Trophoblast cell (in vitro differentiated cells and primary cell): Measurements from ENCODE around the gene YTHDF1.

ENCODE experiments used
- DNase-seq, 2 donors: peaks; one replicate each; pipeline ENCODE4 v3.0.0-alpha.2; 2016
- H2AFZ ChIP-seq: 2 replicates; pipeline ENCODE4 v1.6.1; 2013; ENCODE audit warnings: low read length, moderate library complexity, mild to moderate bottlenecking; ENCODE audit not compliant: insufficient read depth, poor library complexity
- H2AK5ac ChIP-seq: 2 replicates; pipeline ENCODE4 v1.6.1; 2013; ENCODE audit warnings: mild to moderate bottlenecking, low read length
- H2BK120ac ChIP-seq: 2 replicates; pipeline ENCODE4 v1.6.1; 2013; ENCODE audit warnings: low read length, mild to moderate bottlenecking, moderate library complexity; ENCODE audit not compliant: insufficient read depth, poor library complexity
- H2BK12ac ChIP-seq: 2 replicates; pipeline ENCODE4 v1.6.1; 2013; ENCODE audit warnings: mild to moderate bottlenecking, low read length, moderate library complexity
- H2BK5ac ChIP-seq: 2 replicates; pipeline ENCODE4 v1.6.1; 2013; ENCODE audit warnings: low read length, low read depth, moderate library complexity, mild to moderate bottlenecking; ENCODE audit not compliant: poor library complexity
- H3K14ac ChIP-seq: 2 replicates; pipeline ENCODE4 v1.6.1; 2013; ENCODE audit warnings: mild to moderate bottlenecking, low read length
- H3K18ac ChIP-seq: 2 replicates; pipeline ENCODE4 v1.6.1; 2013; ENCODE audit warnings: mild to moderate bottlenecking, low read length
- H3K23ac ChIP-seq: 2 replicates; pipeline ENCODE4 v1.6.1; 2013; ENCODE audit warnings: low read length
- H3K27ac ChIP-seq: 2 replicates; pipeline ENCODE4 v1.5.1; 2013; ENCODE audit warnings: low read depth, mild to moderate bottlenecking, inconsistent platforms, low read length, moderate library complexity
- H3K27me3 ChIP-seq: 2 replicates; pipeline ENCODE4 v1.6.1; 2013; ENCODE audit warnings: inconsistent platforms, mild to moderate bottlenecking, low read length, moderate library complexity; ENCODE audit not compliant: insufficient read depth
- H3K36me3 ChIP-seq, 2 experiments: 1 replicate in 1 of 2; 2 replicates in 1 of 2; pipeline ENCODE4 v1.6.1; 2013; ENCODE audit warnings: low read length in 2 of 2, mild to moderate bottlenecking in 2 of 2, moderate library complexity in 1 of 2; ENCODE audit not compliant: insufficient read depth in 2 of 2, control insufficient read depth in 1 of 2
- H3K4ac ChIP-seq: 2 replicates; pipeline ENCODE4 v1.6.1; 2013; ENCODE audit warnings: low read depth, mild to moderate bottlenecking, low read length, moderate library complexity
- H3K4me1 ChIP-seq, 2 experiments: 1 replicate in 1 of 2; 2 replicates in 1 of 2; pipeline ENCODE4 v1.6.1; 2013; ENCODE audit warnings: low read length in 2 of 2, mild to moderate bottlenecking in 2 of 2, moderate library complexity in 1 of 2; ENCODE audit not compliant: insufficient read depth in 2 of 2, control insufficient read depth in 1 of 2
- H3K4me2 ChIP-seq: 2 replicates; pipeline ENCODE4 v1.6.1; 2013; ENCODE audit warnings: inconsistent platforms, mild to moderate bottlenecking, low read length, moderate library complexity
- H3K4me3 ChIP-seq: 2 replicates; pipeline ENCODE4 v1.5.1; 2013; ENCODE audit warnings: mild to moderate bottlenecking, low read depth, low read length, inconsistent platforms
- H3K79me1 ChIP-seq: one replicate; pipeline ENCODE4 v1.6.1; 2013; ENCODE audit warnings: low read length
- H3K79me2 ChIP-seq: 2 replicates; pipeline ENCODE4 v1.6.1; 2013; ENCODE audit warnings: low read length, mild to moderate bottlenecking; ENCODE audit not compliant: control insufficient read depth, insufficient read depth, poor library complexity
- H3K9ac ChIP-seq: 2 replicates; pipeline ENCODE4 v1.6.1; 2013; ENCODE audit warnings: mild to moderate bottlenecking, low read length
- H3K9me3 ChIP-seq: 2 replicates; pipeline ENCODE4 v1.6.1; 2013; ENCODE audit warnings: low read depth, mild to moderate bottlenecking, control low read depth, inconsistent platforms, low read length; ENCODE audit not compliant: insufficient read depth
- H4K12ac ChIP-seq: 2 replicates; pipeline ENCODE4 v1.6.1; 2013; ENCODE audit warnings: low read depth, mild to moderate bottlenecking, low read length, moderate library complexity
- H4K8ac ChIP-seq: 2 replicates; pipeline ENCODE4 v1.6.1; 2013; ENCODE audit warnings: low read depth, mild to moderate bottlenecking, low read length, moderate library complexity
- H4K91ac ChIP-seq: one replicate; pipeline ENCODE4 v1.6.1; 2013; ENCODE audit warnings: low read depth, mild to moderate bottlenecking, low read length, moderate library complexity
- WGBS: extraction: QIAGEN DNeasy Blood & Tissue Kit; methylation state at CpG from one replicate; pipeline ENCODE4 v1.1.7; 2013; ENCODE audit warnings: missing lambda C conversion rate; ENCODE audit not compliant: insufficient read length, insufficient coverage; ENCODE audit errors: extremely low coverage; 5-methylcytosine and 5-hydroxymethylcytosine counted together

Gene YTHDF1

DNA sequence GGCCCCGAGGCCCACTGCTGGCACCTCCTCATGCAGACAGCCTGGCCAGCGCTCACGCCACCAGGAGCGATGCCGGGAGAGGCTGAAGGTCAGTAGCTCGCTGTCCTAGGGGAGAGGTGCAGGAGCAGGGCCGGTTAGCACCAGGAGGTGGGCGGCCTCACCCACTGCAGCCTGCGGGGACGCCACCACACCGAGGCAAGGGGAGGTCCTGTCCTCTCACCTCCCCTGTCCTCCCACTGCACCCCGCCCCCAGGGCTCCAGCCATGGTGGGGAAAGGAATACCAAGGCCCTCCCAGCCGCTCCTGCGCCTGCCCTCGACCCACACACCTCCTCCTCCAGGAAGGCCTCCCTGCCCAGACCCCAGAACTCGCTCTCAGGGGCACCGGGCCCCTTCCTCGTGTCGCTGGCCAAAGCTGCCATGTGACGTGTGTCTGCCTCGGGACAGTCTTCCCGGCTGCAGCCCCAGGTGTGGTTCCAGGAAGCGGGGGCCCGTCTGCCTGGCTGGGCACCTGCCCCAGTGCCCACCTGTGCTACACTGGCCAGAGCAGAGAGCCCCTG lies 31.8 kb upstream of the YTHDF1 start:
- Histone ChIP-seq H2BK5ac (no peak overlapping the region), H4K8ac (no peak overlapping the region), H3K14ac (no peak overlapping the region), H3K9me3 (peaks cover under 1% of the 10 kb centered on the region), H3K79me2 (peaks cover 2% of the 10 kb centered on the region), H3K27ac (no peak overlapping the region), H3K27me3 (peaks cover 3% of the 10 kb centered on the region), H3K4me1 (peaks cover 2 to 10% of the 10 kb centered on the region in 2 experiments), H4K12ac (no peak overlapping the region), H3K4ac (no peak overlapping the region), H3K4me2 (no peak overlapping the region), H4K91ac (no peak overlapping the region), H2BK120ac (no peak overlapping the region), H2AK5ac (peak overlapping the region; percentile 8), H2AFZ (no peak overlapping the region), H3K23ac (no peak overlapping the region), H3K4me3 (no peak overlapping the region), H3K18ac (no peak overlapping the region), H3K9ac (no peak overlapping the region), H3K79me1 (peaks cover 7% of the 10 kb centered on the region), H3K36me3 (peaks cover 15 to 30% of the 10 kb centered on the region in 2 experiments), H2BK12ac (no peak overlapping the region)
- no peak for DNase-seq
- no CpG with 5 or more reads among the region's 24 CpGs for WGBS

DNA sequence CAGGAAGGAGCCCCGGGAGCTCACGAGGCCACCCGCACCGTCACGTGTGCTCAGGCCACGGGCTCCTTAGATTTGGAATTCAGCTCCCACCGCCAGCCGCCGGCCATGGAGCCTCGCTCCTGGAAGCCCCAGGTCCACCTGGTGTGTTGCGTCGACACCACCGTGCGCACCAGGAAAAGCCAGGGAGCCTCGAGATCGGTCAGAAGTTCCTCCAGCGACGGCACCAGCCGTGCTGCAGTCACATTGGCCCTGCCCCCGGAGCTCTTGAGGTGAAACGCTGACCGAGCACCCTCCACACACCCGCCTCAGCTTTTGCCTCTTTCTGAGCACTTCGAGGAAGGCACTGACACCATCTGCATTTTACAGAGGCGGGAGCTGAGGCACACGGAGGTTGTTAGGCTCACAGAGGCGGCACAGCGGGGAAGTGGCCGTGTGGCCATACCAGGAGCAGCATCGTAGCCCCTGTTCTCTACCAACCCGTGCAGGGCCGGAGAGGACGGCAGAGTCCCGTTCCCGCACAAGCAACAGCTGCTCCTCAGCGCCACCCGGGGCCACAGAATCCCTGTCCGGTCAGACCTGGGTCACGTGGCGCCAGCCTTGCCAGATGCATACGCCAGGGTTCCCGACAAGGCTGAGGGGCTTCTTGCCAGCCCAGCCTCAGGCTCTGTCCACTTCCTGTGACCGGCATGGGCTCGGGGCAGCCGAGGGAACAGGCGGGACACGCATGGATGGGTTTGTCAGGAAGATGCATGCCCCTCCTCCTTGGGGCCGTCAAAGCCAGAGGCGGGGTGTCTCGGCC lies 30.8 kb upstream of the YTHDF1 start:
- WGBS: no CpG with 5 or more reads among the region's 50 CpGs
- no peaks in the 10 kb centered on the region for H3K27me3 ChIP-seq

GRCh38 chr20:63244468-63244867 lies 28.5 kb upstream of the YTHDF1 start:
- Histone ChIP-seq H3K4ac (no peak overlapping the region), H3K4me2 (no peak overlapping the region), H3K4me3 (no peak overlapping the region), H4K12ac (no peak overlapping the region), H2AK5ac (no peak overlapping the region), H2AFZ (no peak overlapping the region), H3K18ac (no peak overlapping the region), H3K27me3 (no peaks in the 10 kb centered on the region), H2BK120ac (no peak overlapping the region), H3K79me1 (peaks cover 7% of the 10 kb centered on the region), H3K4me1 (peaks cover 7 to 10% of the 10 kb centered on the region in 2 experiments), H4K91ac (peak overlapping the region; percentile 33), H3K14ac (no peak overlapping the region), H3K27ac (no peak overlapping the region), H3K23ac (no peak overlapping the region), H4K8ac (no peak overlapping the region), H2BK12ac (peak overlapping the region; percentile 9), H3K36me3 (peaks cover 15 to 28% of the 10 kb centered on the region in 2 experiments), H3K9ac (no peak overlapping the region), H3K9me3 (no peaks in the 10 kb centered on the region), H3K79me2 (no peaks in the 10 kb centered on the region), H2BK5ac (no peak overlapping the region)
- no peak for DNase-seq
- no CpG with 5 or more reads among the region's 10 CpGs for WGBS

More for the DNA sequence above, 30.8 kb upstream of the YTHDF1 start:
- Histone ChIP-seq H3K36me3 (peaks cover 15 to 34% of the 10 kb centered on the region in 2 experiments), H3K4me1 (peaks cover 1 to 4% of the 10 kb centered on the region in 2 experiments), H3K9ac (no peak overlapping the region), H3K18ac (no peak overlapping the region), H3K9me3 (no peaks in the 10 kb centered on the region), H3K79me2 (no peaks in the 10 kb centered on the region), H3K23ac (no peak overlapping the region), H3K4ac (no peak overlapping the region), H3K4me3 (no peak overlapping the region), H2BK5ac (no peak overlapping the region), H4K8ac (no peak overlapping the region), H4K91ac (no peak overlapping the region), H3K4me2 (no peak overlapping the region), H2AFZ (no peak overlapping the region), H3K79me1 (peaks cover 4% of the 10 kb centered on the region), H2AK5ac (no peak overlapping the region), H3K27ac (no peak overlapping the region), H4K12ac (no peak overlapping the region), H2BK120ac (no peak overlapping the region), H3K14ac (no peak overlapping the region), H2BK12ac (no peak overlapping the region)
- no peak for DNase-seq

- Histone ChIP-seq H3K9me3 (no peaks in the 10 kb centered on the region), H2AK5ac (peak overlapping the region; percentile 50), H3K4me1 (peaks cover 7 to 10% of the 10 kb centered on the region in 2 experiments), H3K36me3 (peaks cover 15 to 28% of the 10 kb centered on the region in 2 experiments), H3K79me2 (no peaks in the 10 kb centered on the region), H3K4ac (no peak overlapping the region), H3K14ac (no peak overlapping the region), H3K4me2 (no peak overlapping the region), H4K12ac (no peak overlapping the region), H3K79me1 (peaks cover 7% of the 10 kb centered on the region), H2AFZ (no peak overlapping the region), H4K8ac (no peak overlapping the region), H2BK120ac (no peak overlapping the region), H2BK12ac (no peak overlapping the region), H3K9ac (no peak overlapping the region), H3K18ac (no peak overlapping the region), H3K23ac (no peak overlapping the region), H3K27ac (no peak overlapping the region), H3K27me3 (no peaks in the 10 kb centered on the region), H2BK5ac (no peak overlapping the region), H3K4me3 (no peak overlapping the region), H4K91ac (peak overlapping the region; percentile 18)
- WGBS: no CpG with 5 or more reads among the region's 25 CpGs
- DNase-seq: no peak
Measured at GRCh38 chr20:63243604-63244247, 27.8 kb upstream of the YTHDF1 start.
